Natural killer cell (primary cell): Measurements from ENCODE around the gene MCMBP. TPM values are rescaled to one million over a fixed set of nuclear protein-coding genes. Genes with fewer than 3 reads are reported as not detected.
A peak's percentile ranks its signal among the peaks of the same experiment; 100 is the strongest.

Experiments used
- ATAC-seq, 3 donors: fragments of 150-1000 bp in 2 of 3; fragments of 200-7000 bp in 1 of 3; cut with Tn5 transposase; 1 replicate in 1 of 3; 2 replicates in 2 of 3; pipeline ENCODE4 v1.10.0; 2021; ENCODE audit warnings: mild to moderate bottlenecking in 2 of 3, moderate library complexity in 2 of 3
- DNase-seq, 2 donors: peaks; one replicate each; pipeline versions ENCODE4 v3.0.0 to v3.0.0-alpha.2; 2013 to 2021; ENCODE audit warnings: mixed read lengths in 1 of 2
- H3K27ac ChIP-seq: one replicate; pipeline ENCODE4 v1.5.1; 2013; ENCODE audit warnings: mild to moderate bottlenecking, low read length
- H3K27me3 ChIP-seq: one replicate; pipeline ENCODE4 v1.6.1; 2013; ENCODE audit warnings: low read length; ENCODE audit not compliant: control insufficient read depth, insufficient read depth
- H3K36me3 ChIP-seq: one replicate; pipeline ENCODE4 v1.6.1; 2013; ENCODE audit warnings: low read length; ENCODE audit not compliant: control insufficient read depth, insufficient read depth
- H3K4me1 ChIP-seq: one replicate; pipeline ENCODE4 v1.6.1; 2013; ENCODE audit warnings: low read length; ENCODE audit not compliant: control insufficient read depth, insufficient read depth
- H3K4me3 ChIP-seq: one replicate; pipeline ENCODE4 v1.5.1; 2013; ENCODE audit warnings: low read length
- H3K9me3 ChIP-seq: one replicate; pipeline ENCODE4 v1.6.1; 2013; ENCODE audit warnings: low read length; ENCODE audit not compliant: control insufficient read depth, insufficient read depth
- H3K27ac Mint-ChIP-seq, 2 donors: one replicate each; pipeline ENCODE4 v1.8.0; 2022; ENCODE audit warnings: mild to moderate bottlenecking in 2 of 2, mixed read lengths in 2 of 2, moderate library complexity in 1 of 2
- H3K27me3 Mint-ChIP-seq, 2 donors: one replicate each; pipeline ENCODE4 v1.8.0; 2022; ENCODE audit warnings: low read depth in 2 of 2, mixed read lengths in 2 of 2
- H3K36me3 Mint-ChIP-seq: one replicate; pipeline ENCODE4 v1.8.0; 2022; ENCODE audit warnings: mixed read lengths
- H3K4me1 Mint-ChIP-seq, 2 donors: one replicate each; pipeline ENCODE4 v1.8.0; 2022; ENCODE audit warnings: mixed read lengths in 2 of 2
- H3K4me3 Mint-ChIP-seq: one replicate; pipeline ENCODE4 v1.8.0; 2022; ENCODE audit warnings: mild to moderate bottlenecking, moderate library complexity, mixed read lengths
- H3K9me3 Mint-ChIP-seq, 2 donors: one replicate each; pipeline ENCODE4 v1.8.0; 2022; ENCODE audit warnings: mixed read lengths in 2 of 2
- CTCF ChIP-seq: fragments of 200-600 bp; IDR thresholded peaks from one replicate; pipeline ENCODE4 v1.8.0; 2022; ENCODE audit warnings: antibody characterized with exemption
- WGBS: methylation state at CpG from one replicate; pipeline ENCODE4 v1.1.7; 2013; ENCODE audit warnings: missing lambda C conversion rate; ENCODE audit not compliant: insufficient coverage; 5-methylcytosine and 5-hydroxymethylcytosine counted together
- intact Hi-C: fragments of 100-400 bp; cut with micrococcal nuclease; formaldehyde crosslinking; loops from one replicate; pipeline ENCODE4 v1.14.2; 2022
- total RNA-seq, 4 donors: library from RNA; stranded (reverse); fragments of 120-200 nt in 1 of 4; gene quantifications; one replicate each; pipeline versions ENCODE4 v1.2.3 to v1.2.4, GENCODE V29; 2013 to 2022

Gene MCMBP
- total RNA-seq, 3 donors from 2014 or later (not counting 1 experiment from before 2014, with no cell fraction given): 26.4 to 39.2 (median 28.6) TPM

- Histone ChIP-seq H3K27me3 (no peaks in the 10 kb centered on the region), H3K4me1 (no peaks in the 10 kb centered on the region), H3K36me3 (peaks cover 21% of the 10 kb centered on the region), H3K9me3 (peaks cover 5% of the 10 kb centered on the region), H3K4me3 (no peak overlapping the region), H3K27ac (no peak overlapping the region)
- 91% methylated on average over 1 of the region's 1 CpG for WGBS
- peak overlapping the region; percentile 39 to 45 for H3K27ac Mint-ChIP-seq
- DNase-seq: peak in 1 of 2 donors; percentile 74
- H3K9me3 Mint-ChIP-seq: peaks cover 2 to 7% of the 10 kb centered on the region in 2 donors
- H3K4me1 Mint-ChIP-seq: peaks cover 37 to 42% of the 10 kb centered on the region in 2 donors
- TF ChIP-seq CTCF: peak; percentile 87
- ATAC-seq: peak; percentile 62 to 65 (median 62)
- no peaks in the 10 kb centered on the region for H3K27me3 Mint-ChIP-seq
- no peak overlapping the region for H3K4me3 Mint-ChIP-seq
- intact Hi-C loops: loop anchor here (1.0 kb wide), 2 partner anchors 109 to 173 kb away; no protein-coding TSS in a partner anchor
- peaks cover 17% of the 10 kb centered on the region for H3K36me3 Mint-ChIP-seq
Measured at GRCh38 chr10:119859420-119860258, 13.0 kb downstream of the MCMBP start.

GRCh38 chr10:119858063-119858462, 14.6 kb downstream of the MCMBP start:
- DNase-seq (no peak), ATAC-seq (no peak)
- Mint-ChIP-seq H3K9me3 (no peaks in the 10 kb centered on the region), H3K27ac (no peak overlapping the region), H3K27me3 (no peaks in the 10 kb centered on the region), H3K4me3 (no peak overlapping the region), H3K4me1 (peaks cover 27 to 32% of the 10 kb centered on the region in 2 donors), H3K36me3 (peaks cover 6% of the 10 kb centered on the region)
- TF ChIP-seq CTCF: no peak
- Histone ChIP-seq H3K9me3 (no peaks in the 10 kb centered on the region), H3K4me3 (no peak overlapping the region), H3K4me1 (no peaks in the 10 kb centered on the region), H3K27me3 (no peaks in the 10 kb centered on the region), H3K36me3 (peaks cover 33% of the 10 kb centered on the region), H3K27ac (no peak overlapping the region)
- 88% methylated on average over 1 of the region's 1 CpG for WGBS
- intact Hi-C loops: no loop called here

- no peaks in the 10 kb centered on the region for H3K27me3 ChIP-seq
- H3K27me3 Mint-ChIP-seq: no peaks in the 10 kb centered on the region
- no peak for TF ChIP-seq CTCF
- H3K4me3 ChIP-seq: no peak overlapping the region
- H3K9me3 ChIP-seq: no peaks in the 10 kb centered on the region
- H3K27ac Mint-ChIP-seq: peak overlapping the region in 1 of 2 donors; percentile 24
- DNase-seq (no peak), ATAC-seq (no peak)
- no peak overlapping the region for H3K27ac ChIP-seq
- intact Hi-C loops: no loop called here
- no peaks in the 10 kb centered on the region for H3K4me1 Mint-ChIP-seq
- no peaks in the 10 kb centered on the region for H3K9me3 Mint-ChIP-seq
- 100% methylated on average over 1 of the region's 1 CpG for WGBS
- H3K36me3 Mint-ChIP-seq: peaks cover 18% of the 10 kb centered on the region
- H3K4me1 ChIP-seq: no peaks in the 10 kb centered on the region
- peaks cover 63% of the 10 kb centered on the region for H3K36me3 ChIP-seq
- no peak overlapping the region for H3K4me3 Mint-ChIP-seq
Measured at GRCh38 chr10:119853574-119853973, 19.1 kb downstream of the MCMBP start.
